Measurements from ENCODE around the gene ITGB7. TPM values are rescaled to one million over a fixed set of nuclear protein-coding genes. Genes with fewer than 3 reads are reported as not detected.

The ITGB7 gene
- total and polyA plus RNA-seq, 2 of the 4 experiments (the other 2 are of a cell fraction) = 0.18 to 0.44 TPM

DNA sequence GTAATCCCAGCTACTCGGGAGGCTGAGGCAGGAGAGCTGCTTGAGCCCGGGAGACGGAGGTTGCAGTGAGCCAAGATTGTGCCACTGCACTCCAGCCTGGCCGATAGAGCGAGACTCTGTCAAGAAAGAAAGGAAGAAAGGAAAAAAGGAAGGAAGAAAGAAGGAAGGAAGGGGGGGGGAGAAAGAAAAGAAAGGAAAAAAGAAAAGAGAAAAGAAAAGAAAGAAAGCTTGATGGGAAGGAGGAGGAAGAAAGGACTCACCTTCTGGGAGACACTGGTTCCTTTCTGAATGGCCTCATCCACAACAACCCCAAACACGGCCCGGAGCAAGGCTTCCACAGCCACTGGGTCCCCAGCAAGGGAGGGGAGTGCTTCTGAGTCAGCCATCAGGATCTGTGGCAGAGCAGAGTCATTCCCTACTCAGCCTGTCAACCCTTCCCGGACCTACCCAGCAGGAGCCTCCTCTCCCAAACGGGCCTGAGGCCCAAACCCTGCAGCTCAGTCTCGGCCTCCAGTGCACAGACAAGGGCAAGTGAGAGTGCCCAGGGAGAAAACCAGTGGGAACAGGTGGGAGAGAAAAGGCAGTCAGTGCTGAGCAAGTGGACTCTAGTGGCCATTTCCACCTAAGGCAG lies 33.9 kb downstream of the ITGB7 start:
- peak; percentile 50 for ATAC-seq (ENCODE audit: low read depth)
- Histone ChIP-seq H3K4me1 (ENCODE audit: control insufficient read depth, insufficient read depth, low read length) (peaks cover 19% of the 10 kb centered on the region), H3K23ac (ENCODE audit: low read depth, low read length) (peak overlapping the region; percentile 72), H3K18ac (ENCODE audit: low read depth, low read length) (peak overlapping the region; percentile 81; the same call in 1 of the 2 replicates), H2BK20ac (ENCODE audit: low read depth, low read length) (0 out of 2 replicates have a peak overlapping the region, but pooled peaks have one; percentile 65), H3K36me3 (ENCODE audit: control insufficient read depth, insufficient read depth, low read length) (peaks cover 20% of the 10 kb centered on the region), H3K79me1 (ENCODE audit: low read depth in 1 of 2, low read length in 2 of 2) (peaks cover 0 to 26% of the 10 kb centered on the region in 2 experiments; a peak in 2 of 4 replicates), H3K14ac (replicated peaks; ENCODE audit: low read depth, low read length) (peak overlapping the region; percentile 87), H3K9me1 (ENCODE audit: insufficient read depth, low read length) (peaks cover 22% of the 10 kb centered on the region), H2AFZ (replicated peaks; ENCODE audit: low read length, poor library complexity) (peak overlapping the region; percentile 92), H2AK5ac (ENCODE audit: low read depth, low read length) (peak overlapping the region; percentile 15; the same call in 1 of the 2 replicates), H4K8ac (ENCODE audit: low read depth in 2 of 2, low read length in 2 of 2) (peak overlapping the region; percentile 62 to 81; a peak in 2 of 4 replicates), H2BK15ac (ENCODE audit: low read depth, low read length) (no peak overlapping the region), H3K4me2 (ENCODE audit: low read depth, low read length) (peak overlapping the region; percentile 10; the same call in 1 of the 2 replicates), H3K4me3 (ENCODE audit: insufficient read depth, low read depth, low read length) (no peak overlapping the region), H3K9ac (ENCODE audit: low read depth, low read length) (peak overlapping the region; percentile 9), H4K5ac (ENCODE audit: low read depth, low read length) (peak overlapping the region; percentile 94), H3K4ac (ENCODE audit: low read depth, low read length) (peak overlapping the region; percentile 80), H2AK9ac (replicated peaks; ENCODE audit: low read depth, low read length, poor library complexity) (peak overlapping the region; percentile 60), H4K91ac (ENCODE audit: insufficient read depth, low read depth, low read length) (peak overlapping the region; percentile 61), H2BK120ac (ENCODE audit: low read depth, low read length) (peak overlapping the region; percentile 11), H3K27ac (ENCODE audit: insufficient read depth, low read length) (peak overlapping the region; percentile 57), H3K56ac (ENCODE audit: extremely low read depth, insufficient read depth, low read length) (no peak overlapping the region), H4K20me1 (ENCODE audit: insufficient read depth, low read length) (no peaks in the 10 kb centered on the region), H3K27me3 (ENCODE audit: control insufficient read depth, insufficient read depth, low read length) (no peaks in the 10 kb centered on the region), H2BK5ac (ENCODE audit: low read depth, low read length, poor library complexity, severe bottlenecking) (peak overlapping the region; percentile 92), H3K9me3 (ENCODE audit: control insufficient read depth, insufficient read depth, low read length) (no peaks in the 10 kb centered on the region)
- ChIA-PET POLR2A (ENCODE audit: unreplicated experiment) (interaction anchor here (0.6 kb wide), 1 partner anchor 12 kb away, joined by 28 read pairs; no protein-coding TSS in a partner anchor), CTCF (interaction anchor here (1.5 kb wide), 1 partner anchor 14 kb away, joined by 6 read pairs; no protein-coding TSS in a partner anchor)
- peak; percentile 53 for DNase-seq
- TF ChIP-seq CEBPB (IDR thresholded peaks at IDR 0.05; ENCODE audit: low read depth, low read length) (no peak), MXI1 (IDR thresholded peaks at IDR 0.05; ENCODE audit: borderline replicate concordance, low read depth, low read length) (no peak), USF2 (IDR thresholded peaks at IDR 0.05; ENCODE audit: low read depth, low read length) (no peak), SMC3 (IDR thresholded peaks at IDR 0.05; ENCODE audit: low read depth, low read length) (no peak), CTCF (conservative IDR thresholded peaks at IDR 0.05; ENCODE audit: low read depth, low read length) (no peak), ELK1 (IDR thresholded peaks at IDR 0.05; ENCODE audit: borderline replicate concordance, low read depth, low read length) (no peak), CHD1 (IDR thresholded peaks at IDR 0.05; ENCODE audit: low read depth, low read length) (no peak), RAD21 (IDR thresholded peaks at IDR 0.05; ENCODE audit: low read length) (no peak), RCOR1 (IDR thresholded peaks at IDR 0.05; ENCODE audit: insufficient replicate concordance, low read length) (no peak), MAZ (IDR thresholded peaks at IDR 0.05; ENCODE audit: borderline replicate concordance, low read depth, low read length) (no peak), POLR2A (IDR thresholded peaks at IDR 0.05; ENCODE audit: low read depth, low read length) (no peak), FOS (IDR thresholded peaks at IDR 0.05; ENCODE audit: low read depth, low read length) (no peak), BHLHE40 (IDR thresholded peaks at IDR 0.05; ENCODE audit: low read depth, low read length) (no peak), NFE2L2 (IDR thresholded peaks at IDR 0.05; ENCODE audit: low read depth, low read length) (no peak)
- dilution Hi-C loops (cut with HindIII; ENCODE audit: low sequenced_read_pairs, unreplicated experiment) = no loop called here
- in situ Hi-C loops (cut with MboI; ENCODE audit: low sequenced_read_pairs) = no loop called here
- no CpG with 5 or more reads among the region's 10 CpGs for WGBS, 2 experiments (ENCODE audit: extremely low coverage in 2 of 2, insufficient read length in 1 of 2)
- intact Hi-C loops (cut with micrococcal nuclease) = no loop called here
- BruUV-seq (replicated peaks) = no TSS peak
